ENCODE data around the gene MED10. TPM values are rescaled to one million over a fixed set of nuclear protein-coding genes. Genes with fewer than 3 reads are reported as not detected.
A peak's percentile ranks its signal among the peaks of the same experiment; 100 is the strongest.

The MED10 gene
- total and polyA plus RNA-seq, 9 of the 15 experiments (the other 6 are each of a cell fraction or from before 2014, with no cell fraction given) = 23.8 to 83.4 (median 58.8) TPM

- no peak for DNase-seq (ENCODE audit: extremely low read depth in 1 of 4, low spot score in 3 of 4)
- Histone ChIP-seq H3K27me3 (ENCODE audit: control insufficient read depth in 2 of 2, insufficient read depth in 2 of 2, low read length in 2 of 2) (no peaks in the 10 kb centered on the region), H3K4me3 (no peak overlapping the region), H3K36me3 (ENCODE audit: control insufficient read depth, insufficient read depth, low read length) (peaks cover 65% of the 10 kb centered on the region), H3K9me1 (ENCODE audit: control insufficient read depth, insufficient read depth, low read length) (no peaks in the 10 kb centered on the region), H4K20me1 (replicated peaks; ENCODE audit: control insufficient read depth, insufficient read depth, low read length) (peaks cover 17% of the 10 kb centered on the region), H3K9me3 (replicated peaks; ENCODE audit: control insufficient read depth, insufficient read depth, low read depth, low read length) (no peaks in the 10 kb centered on the region), H3K27ac (ENCODE audit: extremely low read depth, low read depth, low read length) (no peak overlapping the region), H2AFZ (ENCODE audit: low read depth, low read length) (no peak overlapping the region), H3K4me2 (ENCODE audit: insufficient read depth, low read length) (no peak overlapping the region), H3K79me2 (ENCODE audit: control insufficient read depth, insufficient read depth, low read length) (peaks cover 6% of the 10 kb centered on the region), H3K9ac (ENCODE audit: insufficient read depth in 1 of 2, low read depth in 2 of 2, low read length in 2 of 2) (no peak overlapping the region), H3K4me1 (replicated peaks in 1 of 2; ENCODE audit: control insufficient read depth in 2 of 2, insufficient read depth in 2 of 2, low read length in 2 of 2) (no peaks in the 10 kb centered on the region)
- BruUV-seq (replicated peaks) = no TSS peak
- WGBS (ENCODE audit: insufficient coverage, low coverage, missing lambda C conversion rate) = 88% methylated on average over 13 of the region's 13 CpGs
- intact Hi-C loops (cut with micrococcal nuclease) (loop anchor here (10.0 kb wide), 1 partner anchor 344 kb away; the partner anchor contains the start of gene TENT4A), in situ Hi-C loops (cut with MboI) (no loop called here)
- peak; percentile 30; the same call in 2 of the 3 replicates for ATAC-seq
- no peak for FAIRE-seq
- CTCF ChIA-PET (ENCODE audit: low intra/inter-chr PET ratio) = no interaction called here
- POLR2A ChIA-PET = interaction anchor here (1.1 to 3.7 kb wide), 2 partner anchors 15 to 36 kb away, joined by 4 to 18 read pairs; no protein-coding TSS in a partner anchor
- no peak for TF ChIP-seq STAT5B (CRISPR knock-in tag; IDR thresholded peaks at IDR 0.05)
- TF ChIP-seq BACH1 (tag; IDR thresholded peaks at IDR 0.05) = no peak
- TF ChIP-seq WHSC1 (IDR thresholded peaks at IDR 0.05; ENCODE audit: low read length) = no peak
- TF ChIP-seq POLR2AphosphoS5 (IDR thresholded peaks at IDR 0.05; ENCODE audit: control insufficient read depth, insufficient read depth, low read depth, low read length) = no peak
- TF ChIP-seq CUX1 (CRISPR knock-in tag; IDR thresholded peaks at IDR 0.05) = no peak
- no peak for TF ChIP-seq ZFP36 (IDR thresholded peaks at IDR 0.05; ENCODE audit: low read depth, low read length, partially characterized antibody)
- TF ChIP-seq CTCF (IDR thresholded peaks at IDR 0.05 in 2 of 3, conservative IDR thresholded peaks at IDR 0.05 in 1 of 3; ENCODE audit: insufficient read depth in 2 of 3, low read depth in 1 of 3, low read length in 3 of 3) = peak; percentile 4 to 22 (median 20); a peak in 1 of 6 replicates
- no peak for TF ChIP-seq SOX6 (IDR thresholded peaks at IDR 0.05)
- peak in 1 of 2 experiments; percentile 6; a peak in 1 of 4 replicates for TF ChIP-seq RAD21 (CRISPR knock-in tag; conservative IDR thresholded peaks at IDR 0.05 in 1 of 2, IDR thresholded peaks at IDR 0.05 in 1 of 2)
- no peak for TF ChIP-seq ZNF124 (CRISPR knock-in tag; IDR thresholded peaks at IDR 0.05)
- TF ChIP-seq NCOA2 (IDR thresholded peaks at IDR 0.05; ENCODE audit: partially characterized antibody in 2 of 2) = no peak
- no peak for TF ChIP-seq EWSR1 (IDR thresholded peaks at IDR 0.05; ENCODE audit: borderline replicate concordance, low read depth, partially characterized antibody)
- no peak for TF ChIP-seq E2F3 (CRISPR knock-in tag; IDR thresholded peaks at IDR 0.05)
- TF ChIP-seq HMG20A (CRISPR knock-in tag; conservative IDR thresholded peaks at IDR 0.05) = no peak
- no peak for TF ChIP-seq SRF (CRISPR knock-in tag; IDR thresholded peaks at IDR 0.05)
- peak; percentile 36 for TF ChIP-seq POLR2G (IDR thresholded peaks at IDR 0.05; ENCODE audit: low read depth, low read length)
Observed at GRCh38 chr5:6370580-6370979, 7.8 kb downstream of the MED10 start.

Measured in K562 (cell line).